HepG2 (cell line): ENCODE data around the gene PCYT2. TPM values are rescaled to one million over a fixed set of nuclear protein-coding genes. Genes with fewer than 3 reads are reported as not detected.

Experiments
- AKAP8 ChIP-seq: sonication (generic); formaldehyde crosslinking; IDR thresholded peaks from 2 replicates; pipeline ENCODE4 v1.5.1; 2020; ENCODE audit warnings: mild to moderate bottlenecking, missing genetic modification reagents
- ATRX ChIP-seq: sonication (generic); formaldehyde crosslinking; IDR thresholded peaks from 2 replicates; pipeline ENCODE4 v1.4.0; 2020; ENCODE audit warnings: missing genetic modification reagents, borderline replicate concordance
- KLF16 ChIP-seq, 2 experiments: sonication (generic) in 1 of 2; formaldehyde crosslinking in 1 of 2; IDR thresholded peaks; 2 replicates each; pipeline versions ENCODE4 v1.6.1 to v1.8.0; 2016 to 2023; ENCODE audit warnings: missing genetic modification reagents in 2 of 2, missing compliant biosample characterization in 1 of 2
- LCORL ChIP-seq, 2 experiments: fragments of 450-650 bp in 1 of 2; sonication (generic) in 1 of 2; formaldehyde crosslinking in 1 of 2; IDR thresholded peaks; 2 replicates each; pipeline versions ENCODE4 v1.5.0 to v1.6.1; 2017 to 2020; ENCODE audit warnings: antibody characterized with exemption in 1 of 2, missing genetic modification reagents in 1 of 2
- SSRP1 ChIP-seq: IDR thresholded peaks from 2 replicates; pipeline ENCODE4 v1.6.1; 2016; ENCODE audit warnings: control low read depth
- TAF1 ChIP-seq: sonication (generic); formaldehyde crosslinking; IDR thresholded peaks from 2 replicates; pipeline ENCODE4 v1.4.0; 2020; ENCODE audit warnings: missing genetic modification reagents
- TCF12 ChIP-seq, 2 experiments: fragments of 450-650 bp in 1 of 2; sonication (generic) in 1 of 2; formaldehyde crosslinking in 1 of 2; IDR thresholded peaks; 2 replicates each; pipeline versions ENCODE4 v1.6.1 to v1.8.0; 2017 to 2022; ENCODE audit warnings: antibody characterized with exemption in 1 of 2, mild to moderate bottlenecking in 1 of 2, missing genetic modification reagents in 1 of 2, moderate library complexity in 1 of 2
- ZNF253 ChIP-seq: sonication (generic); formaldehyde crosslinking; IDR thresholded peaks from 2 replicates; pipeline ENCODE4 v1.8.0; 2022; ENCODE audit warnings: mild to moderate bottlenecking, missing genetic modification reagents, borderline replicate concordance
- ZNF562 ChIP-seq: sonication (generic); formaldehyde crosslinking; IDR thresholded peaks from 2 replicates; pipeline ENCODE4 v1.8.0; 2022; ENCODE audit warnings: missing genetic modification reagents, borderline replicate concordance
- ZNF614 ChIP-seq: IDR thresholded peaks from 2 replicates; pipeline ENCODE4 v1.6.1; 2018; ENCODE audit warnings: missing biosample characterization, missing genetic modification reagents, inconsistent platforms, borderline replicate concordance
- ZSCAN21 ChIP-seq: sonication (generic); formaldehyde crosslinking; IDR thresholded peaks from 2 replicates; pipeline ENCODE4 v1.8.0; 2022; ENCODE audit warnings: mild to moderate bottlenecking, missing genetic modification reagents, moderate library complexity, borderline replicate concordance
- ZSCAN30 ChIP-seq: sonication (generic); formaldehyde crosslinking; IDR thresholded peaks from 2 replicates; pipeline ENCODE4 v1.5.0; 2020; ENCODE audit warnings: mild to moderate bottlenecking, missing genetic modification reagents
- polyA plus RNA-seq, 8 experiments: library from polyadenylated mRNA; depleted of rRNA in 3 of 8; stranded (reverse) in 7 of 8; unstranded in 1 of 8; fragments of >200 nt; fragmentation: Illumina TruSeq in 4 of 8; extraction: Trizol in 4 of 8; gene quantifications; 2 replicates each; pipeline versions ENCODE4 v1.2.1 to v1.2.3, GENCODE V29; 2011 to 2016; ENCODE audit warnings: low read depth in 4 of 8, missing spikeins in 1 of 8, mixed read lengths in 1 of 8; ENCODE audit not compliant: insufficient read depth in 1 of 8
- total RNA-seq, 5 experiments: library from RNA; depleted of rRNA; stranded (reverse); fragments of >200 nt; fragmentation: Illumina TruSeq; extraction: Trizol; gene quantifications; 2 replicates each; pipeline ENCODE4 v1.2.3, GENCODE V29; 2016; ENCODE audit warnings: low read depth in 1 of 5
- TF ChIP-seq, protein P1 (sequence below): sonication (generic); formaldehyde crosslinking; IDR thresholded peaks from 2 replicates; pipeline ENCODE4 v1.4.0; 2020; ENCODE audit warnings: mild to moderate bottlenecking, missing genetic modification reagents
- TF ChIP-seq, protein P2 (sequence below): sonication (generic); formaldehyde crosslinking; IDR thresholded peaks from 2 replicates; pipeline ENCODE4 v1.9.0; 2022; ENCODE audit warnings: missing genetic modification reagents, mild to moderate bottlenecking, borderline replicate concordance
- TF ChIP-seq, protein P3 (sequence below): sonication (generic); formaldehyde crosslinking; IDR thresholded peaks from 2 replicates; pipeline ENCODE4 v1.4.0; 2020; ENCODE audit warnings: missing genetic modification reagents, low read depth, mild to moderate bottlenecking, borderline replicate concordance

PCYT2 gene
- total and polyA plus RNA-seq, 2 of the 13 experiments (the other 11 are each of a cell fraction or from before 2014, with no cell fraction given) = 147 to 297 TPM

DNA sequence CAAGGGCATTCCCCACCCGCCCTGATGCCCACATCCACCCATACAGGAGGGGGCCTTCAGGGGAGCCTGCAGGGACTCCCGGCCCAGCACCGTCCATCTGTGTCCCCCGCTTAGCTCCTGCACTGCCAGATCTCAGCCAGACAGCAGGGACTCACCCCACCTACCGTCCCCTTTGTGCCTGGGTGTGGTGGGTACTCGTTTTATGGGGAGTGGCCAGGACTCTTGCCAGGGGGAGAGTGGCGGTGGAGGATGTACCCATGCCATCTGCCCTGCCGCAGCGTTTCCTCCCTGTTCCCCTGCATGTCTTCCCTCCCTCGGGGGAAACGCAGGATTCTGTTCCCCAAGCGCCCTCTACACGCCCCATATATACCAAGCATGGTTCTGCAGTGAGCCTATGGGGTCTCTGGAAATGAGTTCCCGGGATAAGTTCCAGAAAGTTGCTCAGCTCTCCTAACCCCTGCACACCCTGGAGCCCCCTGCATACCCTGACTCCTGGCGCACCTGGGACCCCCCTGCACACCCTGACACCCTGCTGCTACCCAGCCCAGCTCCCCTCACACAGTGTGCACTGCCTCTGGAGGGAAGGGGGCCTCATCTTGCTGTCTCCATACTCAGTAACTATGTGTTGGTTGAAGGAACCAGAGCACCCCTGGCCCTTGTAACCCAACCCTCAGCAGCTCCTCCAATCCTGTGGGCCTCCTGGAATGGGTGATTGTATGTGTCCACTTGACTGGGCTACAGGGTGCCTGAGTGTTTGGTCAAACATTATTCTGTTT is 20.5 kb upstream of the PCYT2 start (continued):
- TF ChIP-seq, protein P1, sequence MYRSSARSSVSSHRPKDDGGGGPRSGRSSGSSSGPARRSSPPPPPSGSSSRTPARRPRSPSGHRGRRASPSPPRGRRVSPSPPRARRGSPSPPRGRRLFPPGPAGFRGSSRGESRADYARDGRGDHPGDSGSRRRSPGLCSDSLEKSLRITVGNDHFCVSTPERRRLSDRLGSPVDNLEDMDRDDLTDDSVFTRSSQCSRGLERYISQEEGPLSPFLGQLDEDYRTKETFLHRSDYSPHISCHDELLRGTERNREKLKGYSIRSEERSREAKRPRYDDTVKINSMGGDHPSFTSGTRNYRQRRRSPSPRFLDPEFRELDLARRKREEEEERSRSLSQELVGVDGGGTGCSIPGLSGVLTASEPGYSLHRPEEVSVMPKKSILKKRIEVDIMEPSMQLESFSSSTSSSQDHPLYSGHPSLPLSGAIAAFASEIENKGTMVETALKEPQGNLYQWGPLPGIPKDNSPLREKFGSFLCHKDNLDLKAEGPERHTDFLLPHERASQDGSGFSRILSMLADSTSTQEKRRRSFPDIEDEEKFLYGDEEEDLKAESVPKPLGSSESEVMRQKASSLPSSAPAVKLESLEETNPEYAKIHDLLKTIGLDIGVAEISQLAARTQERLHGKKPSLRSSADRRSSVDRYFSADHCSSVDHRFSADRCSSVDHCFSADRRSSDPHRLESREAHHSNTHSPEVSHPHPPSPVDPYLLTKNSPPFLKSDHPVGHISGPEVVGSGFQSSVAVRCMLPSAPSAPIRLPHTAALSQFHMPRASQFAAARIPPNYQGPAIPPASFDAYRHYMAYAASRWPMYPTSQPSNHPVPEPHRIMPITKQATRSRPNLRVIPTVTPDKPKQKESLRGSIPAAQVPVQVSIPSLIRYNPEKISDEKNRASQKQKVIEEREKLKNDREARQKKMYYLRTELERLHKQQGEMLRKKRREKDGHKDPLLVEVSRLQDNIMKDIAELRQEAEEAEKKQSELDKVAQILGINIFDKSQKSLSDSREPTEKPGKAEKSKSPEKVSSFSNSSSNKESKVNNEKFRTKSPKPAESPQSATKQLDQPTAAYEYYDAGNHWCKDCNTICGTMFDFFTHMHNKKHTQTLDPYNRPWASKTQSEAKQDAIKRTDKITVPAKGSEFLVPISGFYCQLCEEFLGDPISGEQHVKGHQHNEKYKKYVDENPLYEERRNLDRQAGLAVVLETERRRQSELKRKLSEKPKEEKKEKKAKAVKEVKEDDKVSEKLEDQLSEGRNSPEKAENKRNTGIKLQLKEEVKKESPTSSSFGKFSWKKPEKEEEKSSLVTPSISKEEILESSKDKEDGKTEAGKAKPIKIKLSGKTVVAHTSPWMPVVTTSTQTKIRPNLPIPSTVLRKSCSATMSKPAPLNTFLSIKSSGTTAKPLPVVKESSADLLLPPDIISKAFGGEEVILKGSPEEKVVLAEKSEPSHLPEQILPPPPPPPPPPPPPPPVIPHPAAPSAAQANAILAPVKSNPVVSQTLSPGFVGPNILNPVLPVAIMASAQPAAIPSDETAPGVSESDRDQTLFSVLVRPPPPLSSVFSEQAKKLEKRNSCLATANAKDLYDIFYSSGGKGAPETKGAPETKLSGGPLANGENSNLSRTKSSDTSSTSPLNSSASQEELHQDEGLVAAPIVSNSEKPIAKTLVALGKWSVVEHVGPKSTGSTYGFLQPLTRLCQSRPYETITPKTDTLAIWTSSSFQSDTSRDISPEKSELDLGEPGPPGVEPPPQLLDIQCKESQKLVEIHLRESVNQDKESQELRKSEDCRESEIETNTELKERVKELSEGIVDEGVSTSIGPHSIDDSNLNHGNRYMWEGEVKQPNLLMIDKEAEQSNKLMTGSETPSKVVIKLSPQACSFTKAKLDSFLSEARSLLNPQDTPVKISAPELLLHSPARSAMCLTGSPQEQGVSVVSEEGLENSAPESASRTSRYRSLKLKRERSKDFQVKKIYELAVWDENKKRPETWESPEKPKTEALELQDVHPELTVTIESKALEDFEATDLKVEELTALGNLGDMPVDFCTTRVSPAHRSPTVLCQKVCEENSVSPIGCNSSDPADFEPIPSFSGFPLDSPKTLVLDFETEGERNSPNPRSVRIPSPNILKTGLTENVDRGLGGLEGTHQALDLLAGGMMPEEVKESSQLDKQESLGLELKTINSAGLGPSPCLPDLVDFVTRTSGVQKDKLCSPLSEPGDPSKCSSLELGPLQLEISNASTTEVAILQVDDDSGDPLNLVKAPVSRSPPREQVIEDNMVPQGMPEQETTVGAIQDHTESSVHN (CRISPR knock-in tag) = peak; percentile 24; the same call in 1 of the 2 replicates
- TF ChIP-seq ZSCAN30 (CRISPR knock-in tag) (0 out of 2 replicates have a peak, but pooled peaks have one; percentile 45), ZSCAN21 (peak; percentile 54; the same call in 1 of the 2 replicates), ATRX (CRISPR knock-in tag) (no peak), KLF16 (CRISPR knock-in tag; IDR thresholded peaks at IDR 0.05) (no peak), AKAP8 (CRISPR knock-in tag) (0 out of 2 replicates have a peak, but pooled peaks have one; percentile 59), TCF12 (IDR thresholded peaks at IDR 0.05) (no peak), TCF12 (CRISPR knock-in tag; IDR thresholded peaks at IDR 0.05) (no peak), ZNF253 (0 out of 2 replicates have a peak, but pooled peaks have one; percentile 5), LCORL (IDR thresholded peaks at IDR 0.05) (no peak), LCORL (CRISPR knock-in tag; IDR thresholded peaks at IDR 0.05) (no peak), ZNF614 (CRISPR knock-in tag) (no peak), TAF1 (0 out of 2 replicates have a peak, but pooled peaks have one; percentile 27), SSRP1 (CRISPR knock-in tag) (peak; percentile 97), ZNF562 (CRISPR knock-in tag) (0 out of 2 replicates have a peak, but pooled peaks have one; percentile 5)
- TF ChIP-seq, protein P2, sequence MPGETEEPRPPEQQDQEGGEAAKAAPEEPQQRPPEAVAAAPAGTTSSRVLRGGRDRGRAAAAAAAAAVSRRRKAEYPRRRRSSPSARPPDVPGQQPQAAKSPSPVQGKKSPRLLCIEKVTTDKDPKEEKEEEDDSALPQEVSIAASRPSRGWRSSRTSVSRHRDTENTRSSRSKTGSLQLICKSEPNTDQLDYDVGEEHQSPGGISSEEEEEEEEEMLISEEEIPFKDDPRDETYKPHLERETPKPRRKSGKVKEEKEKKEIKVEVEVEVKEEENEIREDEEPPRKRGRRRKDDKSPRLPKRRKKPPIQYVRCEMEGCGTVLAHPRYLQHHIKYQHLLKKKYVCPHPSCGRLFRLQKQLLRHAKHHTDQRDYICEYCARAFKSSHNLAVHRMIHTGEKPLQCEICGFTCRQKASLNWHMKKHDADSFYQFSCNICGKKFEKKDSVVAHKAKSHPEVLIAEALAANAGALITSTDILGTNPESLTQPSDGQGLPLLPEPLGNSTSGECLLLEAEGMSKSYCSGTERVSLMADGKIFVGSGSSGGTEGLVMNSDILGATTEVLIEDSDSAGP (CRISPR knock-in tag) = peak; percentile 71; the same call in 1 of the 2 replicates
- TF ChIP-seq, protein P3, sequence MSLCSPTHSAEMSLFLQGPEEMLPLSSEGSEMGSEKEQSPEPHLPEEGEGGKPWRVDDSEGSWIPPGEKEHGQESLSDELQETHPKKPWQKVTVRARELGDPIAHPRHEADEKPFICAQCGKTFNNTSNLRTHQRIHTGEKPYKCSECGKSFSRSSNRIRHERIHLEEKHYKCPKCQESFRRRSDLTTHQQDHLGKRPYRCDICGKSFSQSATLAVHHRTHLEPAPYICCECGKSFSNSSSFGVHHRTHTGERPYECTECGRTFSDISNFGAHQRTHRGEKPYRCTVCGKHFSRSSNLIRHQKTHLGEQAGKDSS (CRISPR knock-in tag) = peak; percentile 31; the same call in 1 of the 2 replicates
